Immature natural killer cell (primary cell): Measurements from ENCODE around the gene UGT1A8. TPM values are rescaled to one million over a fixed set of nuclear protein-coding genes. Genes with fewer than 3 reads are reported as not detected.

ENCODE experiments used
- DNase-seq, 3 donors: peaks; one replicate each; pipeline ENCODE4 v3.0.0; 2022; ENCODE audit warnings: mixed read lengths in 1 of 3
- H3K27ac Mint-ChIP-seq, 6 donors: one replicate each; pipeline ENCODE4 v1.8.0; 2020; ENCODE audit warnings: mixed read lengths in 6 of 6, mild to moderate bottlenecking in 5 of 6, inconsistent platforms in 4 of 6, moderate library complexity in 3 of 6
- H3K27me3 Mint-ChIP-seq, 3 donors: one replicate each; pipeline ENCODE4 v1.8.0; 2020 to 2021; ENCODE audit warnings: low read depth in 3 of 3, mild to moderate bottlenecking in 3 of 3, mixed read lengths in 3 of 3, moderate library complexity in 3 of 3, inconsistent platforms in 1 of 3
- H3K36me3 Mint-ChIP-seq, 3 donors: one replicate each; pipeline ENCODE4 v1.8.0; 2020; ENCODE audit warnings: mixed read lengths in 3 of 3, inconsistent platforms in 2 of 3, mild to moderate bottlenecking in 2 of 3
- H3K4me1 Mint-ChIP-seq, 2 donors: one replicate each; pipeline ENCODE4 v1.8.0; 2020; ENCODE audit warnings: inconsistent platforms in 2 of 2, mild to moderate bottlenecking in 2 of 2, mixed read lengths in 2 of 2, moderate library complexity in 1 of 2
- H3K4me3 Mint-ChIP-seq, 5 donors: one replicate each; pipeline ENCODE4 v1.8.0; 2020; ENCODE audit warnings: mild to moderate bottlenecking in 5 of 5, mixed read lengths in 5 of 5, inconsistent platforms in 3 of 5, moderate library complexity in 3 of 5
- H3K9me3 Mint-ChIP-seq, 6 donors: one replicate each; pipeline ENCODE4 v1.8.0; 2020; ENCODE audit warnings: mild to moderate bottlenecking in 6 of 6, mixed read lengths in 6 of 6, inconsistent platforms in 4 of 6, moderate library complexity in 3 of 6
- polyA plus RNA-seq, 3 donors: library from polyadenylated mRNA; unstranded; fragments of 300-500 nt; fragmentation: Illumina TruSeq; gene quantifications; one replicate each; pipeline ENCODE4 v1.2.3, GENCODE V29; 2021

UGT1A8 gene
- polyA plus RNA-seq, 3 donors from 2014 or later = not detected

DNA sequence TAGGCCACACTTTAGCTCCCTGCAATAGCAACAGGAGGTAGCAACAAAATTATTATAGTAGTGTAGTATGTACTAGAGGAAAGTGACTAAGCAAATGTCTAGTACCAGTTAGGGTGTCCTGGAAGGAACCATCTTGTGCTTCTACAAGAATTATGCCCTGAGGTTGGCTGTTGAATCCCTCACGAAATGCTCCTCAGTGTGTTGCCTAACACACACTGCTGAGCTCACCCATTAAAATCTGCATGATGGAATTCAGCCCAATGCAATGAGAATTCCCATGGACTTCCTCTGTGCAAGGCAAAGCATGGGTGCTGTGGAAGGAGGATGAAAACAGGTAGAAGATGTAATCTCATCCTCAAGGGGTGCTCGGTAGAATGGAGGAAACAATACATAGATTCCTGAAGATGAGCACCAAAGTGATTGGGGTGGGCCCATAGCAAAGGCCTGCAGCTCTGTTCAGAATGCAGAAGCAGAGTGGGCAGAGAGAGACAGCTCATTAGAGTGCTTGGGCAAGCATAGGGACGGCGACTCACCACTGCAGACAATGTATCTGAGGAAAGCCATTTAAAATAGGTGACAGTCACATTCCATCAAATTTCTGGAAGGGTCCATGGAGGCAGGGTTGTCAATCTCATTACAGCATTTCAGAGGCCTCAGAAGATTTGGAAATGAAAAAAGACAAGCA is 63.1 kb downstream of the UGT1A8 start:
- H3K27ac Mint-ChIP-seq = no peak overlapping the region
- DNase-seq = no peak
- peaks cover 0 to 9% (median 7%) of the 10 kb centered on the region in 3 donors for H3K27me3 Mint-ChIP-seq
- no peaks in the 10 kb centered on the region for H3K9me3 Mint-ChIP-seq
- no peak overlapping the region for H3K4me3 Mint-ChIP-seq
- no peaks in the 10 kb centered on the region for H3K36me3 Mint-ChIP-seq
- H3K4me1 Mint-ChIP-seq = peaks cover 4 to 9% of the 10 kb centered on the region in 2 donors

DNA sequence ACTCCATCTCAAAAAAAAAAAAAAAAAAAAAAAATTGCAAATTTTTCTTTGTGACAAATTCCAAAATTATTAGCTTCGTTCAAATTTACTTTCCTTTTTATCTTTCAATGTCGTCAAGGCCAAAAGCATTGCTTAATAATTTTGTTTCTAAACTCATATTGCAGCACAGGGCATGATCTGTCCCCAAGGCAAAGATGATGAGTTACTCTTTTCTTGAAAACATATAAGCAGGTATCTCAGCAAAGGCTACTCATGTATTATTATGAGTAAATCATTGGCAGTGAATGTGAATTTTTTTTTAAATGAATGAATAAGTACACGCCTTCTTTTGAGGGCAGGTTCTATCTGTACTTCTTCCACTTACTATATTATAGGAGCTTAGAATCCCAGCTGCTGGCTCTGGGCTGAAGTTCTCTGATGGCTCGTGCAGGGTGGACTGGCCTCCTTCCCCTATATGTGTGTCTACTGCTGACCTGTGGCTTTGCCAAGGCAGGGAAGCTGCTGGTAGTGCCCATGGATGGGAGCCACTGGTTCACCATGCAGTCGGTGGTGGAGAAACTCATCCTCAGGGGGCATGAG is 64.2 kb downstream of the UGT1A8 start, which contains the start of gene UGT1A7:
Gene UGT1A7 (plus strand): TSS at position 381 of the 579 bp plus-strand sequence. CDS start 37 bp downstream, at position 418.
- Mint-ChIP-seq H3K9me3 (no peaks in the 10 kb centered on the region), H3K4me1 (peaks cover 4 to 11% of the 10 kb centered on the region in 2 donors), H3K36me3 (peaks cover 0 to 2% (median 0%) of the 10 kb centered on the region in 3 donors), H3K27me3 (peaks cover 0 to 12% (median 7%) of the 10 kb centered on the region in 3 donors), H3K4me3 (no peak within 1 kb of the TSS), H3K27ac (no peak within 1 kb of the TSS)
- DNase-seq = no peak

DNA sequence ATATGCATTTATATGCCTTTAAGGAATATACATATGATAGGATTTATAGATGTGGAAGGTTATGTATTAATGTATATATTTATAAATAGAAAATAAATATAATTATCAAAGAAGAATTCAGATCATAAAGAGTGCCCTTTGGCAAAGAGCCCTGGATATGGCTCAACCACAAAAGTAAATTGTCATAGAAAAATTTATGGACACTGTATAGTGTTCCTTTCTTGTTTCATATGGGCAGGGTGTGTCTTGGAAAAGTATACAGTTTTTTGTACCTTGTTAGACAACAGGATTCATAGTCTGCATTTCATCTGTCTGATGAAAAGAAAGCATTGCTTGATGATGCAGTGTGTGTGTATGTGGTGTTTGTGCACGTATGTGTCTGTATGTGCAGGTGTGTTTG is 67.2 kb downstream of the UGT1A8 start:
- peaks cover 4 to 11% of the 10 kb centered on the region in 2 donors for H3K4me1 Mint-ChIP-seq
- H3K27ac Mint-ChIP-seq = no peak overlapping the region
- no peak overlapping the region for H3K4me3 Mint-ChIP-seq
- peaks cover 0 to 5% (median 0%) of the 10 kb centered on the region in 3 donors for H3K36me3 Mint-ChIP-seq
- no peaks in the 10 kb centered on the region for H3K9me3 Mint-ChIP-seq
- no peak for DNase-seq
- peaks cover 0 to 9% (median 6%) of the 10 kb centered on the region in 3 donors for H3K27me3 Mint-ChIP-seq

DNA sequence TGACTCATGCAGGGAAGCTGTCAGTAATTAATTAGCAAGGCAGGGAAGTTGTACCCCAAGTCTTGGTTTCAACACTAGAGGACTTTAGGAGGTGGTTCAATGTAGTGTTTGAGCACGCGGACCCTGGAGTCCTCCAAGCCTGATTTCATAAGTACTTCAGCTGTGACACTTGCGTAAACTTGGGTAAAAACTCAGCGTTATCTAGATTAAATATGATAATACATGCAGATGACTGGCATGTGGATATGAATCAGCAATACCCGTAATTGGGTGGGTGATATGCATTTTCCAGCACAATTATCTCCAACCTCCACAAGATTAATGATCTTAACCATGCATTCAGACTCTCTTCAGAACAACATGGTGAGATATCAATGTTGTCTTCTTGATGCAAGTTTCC is 69.5 kb downstream of the UGT1A8 start:
- no peak overlapping the region for H3K4me3 Mint-ChIP-seq
- no peak overlapping the region for H3K27ac Mint-ChIP-seq
- no peaks in the 10 kb centered on the region for H3K9me3 Mint-ChIP-seq
- peaks cover 0 to 5% (median 0%) of the 10 kb centered on the region in 3 donors for H3K36me3 Mint-ChIP-seq
- H3K4me1 Mint-ChIP-seq = peaks cover 4 to 11% of the 10 kb centered on the region in 2 donors
- DNase-seq = no peak
- peaks cover 0 to 9% (median 2%) of the 10 kb centered on the region in 3 donors for H3K27me3 Mint-ChIP-seq

DNA sequence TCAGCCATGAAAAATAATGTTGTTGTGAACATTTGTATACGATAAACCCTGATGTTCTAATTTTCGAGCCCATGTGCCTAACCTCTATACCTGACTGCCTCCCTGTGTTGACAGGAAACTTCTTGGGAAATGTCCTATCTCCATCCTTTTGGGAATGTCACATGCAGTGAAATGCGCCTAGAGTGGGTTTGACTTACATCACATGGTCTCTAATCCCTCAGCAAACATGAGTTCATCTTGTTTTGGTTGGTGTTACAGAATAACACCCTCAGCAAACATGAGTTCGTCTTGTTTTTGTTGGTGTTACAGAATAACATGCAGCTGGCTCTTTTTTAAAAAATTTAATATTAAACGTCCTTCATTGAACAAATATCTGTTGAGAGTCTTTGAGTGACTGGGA is 70.9 kb downstream of the UGT1A8 start:
- Mint-ChIP-seq H3K27me3 (peaks cover 0 to 15% (median 0%) of the 10 kb centered on the region in 3 donors), H3K9me3 (no peaks in the 10 kb centered on the region), H3K4me1 (peaks cover 4 to 11% of the 10 kb centered on the region in 2 donors), H3K4me3 (no peak overlapping the region), H3K27ac (no peak overlapping the region), H3K36me3 (peaks cover 0 to 5% (median 0%) of the 10 kb centered on the region in 3 donors)
- DNase-seq = no peak

DNA sequence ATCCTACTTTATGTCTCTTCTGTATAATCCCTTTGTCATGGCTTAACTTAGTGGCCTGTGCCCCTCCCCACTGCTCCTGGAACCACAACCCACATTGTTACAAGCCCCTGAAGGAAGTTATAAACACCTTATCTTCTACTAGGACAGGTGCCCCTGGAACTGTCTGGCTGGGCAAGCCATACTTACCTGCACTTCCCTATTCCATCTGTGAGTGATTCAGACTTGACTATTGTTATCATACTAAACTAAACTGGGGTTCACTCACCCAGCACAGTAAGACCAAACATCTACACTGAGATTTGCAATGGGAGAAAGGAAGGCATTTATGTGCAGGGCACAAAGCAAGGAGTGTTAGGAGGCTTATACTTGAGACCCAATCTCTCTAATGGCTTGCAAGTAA is 71.6 kb downstream of the UGT1A8 start:
- Mint-ChIP-seq H3K36me3 (peaks cover 0 to 5% (median 0%) of the 10 kb centered on the region in 3 donors), H3K4me1 (peaks cover 4 to 11% of the 10 kb centered on the region in 2 donors), H3K9me3 (no peaks in the 10 kb centered on the region), H3K4me3 (no peak overlapping the region), H3K27ac (no peak overlapping the region), H3K27me3 (peaks cover 0 to 15% (median 0%) of the 10 kb centered on the region in 3 donors)
- no peak for DNase-seq

DNA sequence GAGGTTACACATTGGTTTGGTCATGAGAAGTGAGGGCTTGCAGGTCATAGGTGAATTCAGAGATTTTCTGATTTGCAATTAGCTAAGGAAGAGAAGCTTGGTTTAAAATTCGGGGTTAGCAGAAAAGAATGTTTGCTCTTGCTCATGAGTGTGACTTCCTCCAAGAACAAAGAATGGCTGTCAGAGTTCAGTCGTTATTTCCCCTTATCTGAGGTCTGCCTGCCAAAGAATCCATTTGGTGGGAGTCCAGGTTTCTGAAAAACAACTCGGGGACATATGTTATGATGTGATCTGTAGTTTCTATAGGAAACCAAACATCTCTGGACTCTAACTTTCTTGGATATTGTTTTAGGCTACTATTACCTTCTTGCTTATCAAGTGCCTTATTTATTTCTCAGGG is 72.1 kb downstream of the UGT1A8 start:
- DNase-seq = no peak
- no peak overlapping the region for H3K27ac Mint-ChIP-seq
- no peak overlapping the region for H3K4me3 Mint-ChIP-seq
- peaks cover 0 to 15% (median 0%) of the 10 kb centered on the region in 3 donors for H3K27me3 Mint-ChIP-seq
- peaks cover 4 to 11% of the 10 kb centered on the region in 2 donors for H3K4me1 Mint-ChIP-seq
- no peaks in the 10 kb centered on the region for H3K9me3 Mint-ChIP-seq
- H3K36me3 Mint-ChIP-seq = peaks cover 0 to 5% (median 0%) of the 10 kb centered on the region in 3 donors

DNA sequence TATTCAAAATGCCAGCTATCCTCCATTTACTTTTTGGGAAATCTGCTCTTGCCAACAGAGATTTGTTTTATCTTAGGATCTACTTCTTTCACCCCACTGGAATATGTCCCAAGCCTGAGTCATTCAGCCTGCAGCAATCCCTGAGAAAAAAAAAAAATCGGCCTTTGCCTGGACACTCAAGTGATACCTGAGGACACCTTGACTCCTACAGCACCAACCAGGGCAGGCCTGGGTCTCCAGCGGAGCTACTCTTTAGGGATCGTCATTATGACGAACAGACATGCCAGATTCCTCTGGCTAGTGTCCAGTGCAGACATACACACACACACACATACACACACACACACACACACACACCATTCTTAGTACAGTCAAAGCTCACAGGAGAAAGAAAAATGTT is 73.0 kb downstream of the UGT1A8 start:
- Mint-ChIP-seq H3K27me3 (peaks cover 0 to 12% (median 1%) of the 10 kb centered on the region in 3 donors), H3K4me3 (no peak overlapping the region), H3K9me3 (no peaks in the 10 kb centered on the region), H3K36me3 (peaks cover 0 to 5% (median 0%) of the 10 kb centered on the region in 3 donors), H3K27ac (no peak overlapping the region), H3K4me1 (peaks cover 0 to 2% of the 10 kb centered on the region in 2 donors)
- DNase-seq = no peak

DNA sequence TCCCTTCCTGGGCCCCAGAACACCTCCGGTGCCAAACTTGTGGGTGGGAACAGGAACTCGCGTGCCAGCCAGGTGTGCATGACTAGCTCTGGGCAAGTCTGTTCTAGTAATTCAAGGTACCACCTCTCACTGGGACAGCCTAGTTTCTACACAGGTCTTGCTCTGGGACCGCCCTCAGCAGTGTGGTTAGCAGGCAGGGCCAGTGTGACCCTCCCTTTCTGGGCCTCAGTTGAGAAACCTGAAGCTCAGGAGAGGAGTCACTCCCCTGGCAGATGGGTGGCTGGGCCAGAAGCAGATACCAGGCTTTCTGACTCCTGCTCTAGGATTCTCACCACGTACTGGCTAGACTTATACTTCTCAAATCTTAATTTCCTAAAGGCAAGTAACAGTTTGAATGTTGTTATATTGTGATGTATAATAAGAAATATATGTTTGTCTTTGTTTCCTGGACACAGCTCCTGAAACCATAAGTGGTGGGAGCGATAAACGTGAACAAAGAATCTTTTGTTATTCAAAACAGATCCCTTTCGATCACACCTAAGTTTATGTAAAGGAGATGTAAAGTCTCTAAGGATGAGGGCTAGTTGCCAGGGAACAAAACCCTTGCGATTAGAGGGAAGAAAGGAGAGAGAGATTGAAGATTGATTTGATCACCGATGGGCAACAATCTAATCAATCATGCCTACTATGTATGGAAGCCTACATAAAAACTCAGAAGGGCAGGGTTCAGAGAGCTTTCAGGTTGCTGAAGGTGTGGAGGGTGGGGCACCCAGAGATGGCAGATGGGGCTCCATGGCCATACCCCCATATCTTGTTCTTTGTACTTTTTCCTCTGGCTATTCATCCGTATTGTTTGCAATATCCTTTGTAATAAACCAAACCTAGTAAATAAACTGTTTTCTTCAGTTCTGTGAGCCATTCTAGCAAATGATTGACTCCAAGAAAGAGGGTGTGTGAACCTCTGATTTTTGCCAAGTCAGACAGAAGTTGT is 74.3 kb downstream of the UGT1A8 start:
- Mint-ChIP-seq H3K27me3 (peaks cover 1 to 12% (median 1%) of the 10 kb centered on the region in 3 donors), H3K36me3 (peaks cover 0 to 1% (median 0%) of the 10 kb centered on the region in 3 donors), H3K4me1 (no peaks in the 10 kb centered on the region), H3K27ac (no peak overlapping the region), H3K4me3 (no peak overlapping the region), H3K9me3 (no peaks in the 10 kb centered on the region)
- no peak for DNase-seq

DNA sequence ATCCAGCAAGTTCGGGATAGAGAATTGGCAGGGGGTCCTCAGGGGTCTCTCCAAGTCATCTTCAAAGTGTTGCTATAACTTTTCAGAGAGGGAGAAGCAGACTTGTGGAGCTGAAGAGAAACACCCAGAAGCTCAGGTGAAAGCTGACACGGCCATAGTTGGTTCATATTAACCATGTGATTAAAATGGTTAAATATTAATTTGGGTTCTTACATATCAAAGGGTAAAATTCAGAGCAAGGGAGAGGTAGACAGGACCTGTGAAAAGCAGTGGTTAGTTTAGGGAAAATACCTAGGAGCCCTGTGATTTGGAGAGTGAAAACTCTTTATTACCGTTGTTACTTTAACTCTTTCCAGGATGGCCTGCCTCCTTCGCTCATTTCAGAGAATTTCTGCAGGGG is 75.2 kb downstream of the UGT1A8 start, which contains the start of gene UGT1A6:
Gene UGT1A6 (plus strand): TSS at position 243 of the 400 bp plus-strand sequence. CDS start 115 bp downstream, at position 358.
- H3K9me3 Mint-ChIP-seq = no peaks in the 10 kb centered on the region
- no peak within 1 kb of the TSS for H3K4me3 Mint-ChIP-seq
- H3K27ac Mint-ChIP-seq = no peak within 1 kb of the TSS
- H3K27me3 Mint-ChIP-seq = peaks cover 1 to 14% (median 1%) of the 10 kb centered on the region in 3 donors
- no peaks in the 10 kb centered on the region for H3K4me1 Mint-ChIP-seq
- no peaks in the 10 kb centered on the region for H3K36me3 Mint-ChIP-seq
- no peak for DNase-seq

DNA sequence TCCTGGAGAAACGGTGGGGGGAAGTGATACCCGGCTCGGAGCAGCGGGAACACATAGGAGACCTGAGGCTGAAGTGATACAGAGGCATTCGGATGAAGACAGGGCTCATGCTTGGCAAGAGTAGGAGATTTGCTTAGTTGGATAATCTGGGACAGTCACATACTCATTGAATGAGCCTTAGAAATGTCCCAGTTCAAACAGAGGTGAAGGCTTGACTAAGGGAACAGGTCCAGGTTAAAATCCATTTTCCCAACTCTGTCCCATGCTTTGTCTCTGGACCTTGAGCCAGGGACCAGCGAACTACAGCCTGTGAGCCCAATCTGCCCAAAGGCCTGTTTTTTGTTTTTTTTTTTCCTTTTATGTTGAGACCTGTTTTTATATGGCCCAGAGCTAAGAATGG is 76.5 kb downstream of the UGT1A8 start:
- Mint-ChIP-seq H3K27ac (no peak overlapping the region), H3K27me3 (peaks cover 1 to 14% (median 1%) of the 10 kb centered on the region in 3 donors), H3K4me3 (no peak overlapping the region), H3K36me3 (no peaks in the 10 kb centered on the region), H3K9me3 (no peaks in the 10 kb centered on the region), H3K4me1 (no peaks in the 10 kb centered on the region)
- DNase-seq = no peak

DNA sequence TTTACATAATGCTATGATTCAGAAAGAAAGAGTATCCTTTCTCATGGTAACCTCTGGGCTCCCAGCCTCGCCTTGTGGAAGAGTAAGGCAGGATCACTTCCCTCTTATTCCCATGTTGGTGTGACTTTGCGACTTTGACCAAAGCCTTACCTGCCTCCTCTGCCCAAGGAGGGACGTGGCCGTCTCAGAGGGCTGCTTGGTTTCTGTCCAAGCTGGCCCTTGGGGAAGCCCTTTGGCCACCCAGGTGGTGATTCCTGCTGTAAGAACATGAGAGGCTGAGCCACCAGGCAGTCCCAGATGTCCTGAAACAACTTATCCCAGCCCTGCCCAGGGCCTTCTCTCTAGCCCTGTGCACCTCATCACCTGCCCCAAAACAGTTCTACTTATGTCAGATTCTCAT is 81.3 kb downstream of the UGT1A8 start:
- DNase-seq = no peak
- Mint-ChIP-seq H3K27me3 (peaks cover 1 to 10% (median 5%) of the 10 kb centered on the region in 3 donors), H3K4me3 (no peak overlapping the region), H3K27ac (no peak overlapping the region), H3K9me3 (no peaks in the 10 kb centered on the region), H3K36me3 (no peaks in the 10 kb centered on the region), H3K4me1 (no peaks in the 10 kb centered on the region)

DNA sequence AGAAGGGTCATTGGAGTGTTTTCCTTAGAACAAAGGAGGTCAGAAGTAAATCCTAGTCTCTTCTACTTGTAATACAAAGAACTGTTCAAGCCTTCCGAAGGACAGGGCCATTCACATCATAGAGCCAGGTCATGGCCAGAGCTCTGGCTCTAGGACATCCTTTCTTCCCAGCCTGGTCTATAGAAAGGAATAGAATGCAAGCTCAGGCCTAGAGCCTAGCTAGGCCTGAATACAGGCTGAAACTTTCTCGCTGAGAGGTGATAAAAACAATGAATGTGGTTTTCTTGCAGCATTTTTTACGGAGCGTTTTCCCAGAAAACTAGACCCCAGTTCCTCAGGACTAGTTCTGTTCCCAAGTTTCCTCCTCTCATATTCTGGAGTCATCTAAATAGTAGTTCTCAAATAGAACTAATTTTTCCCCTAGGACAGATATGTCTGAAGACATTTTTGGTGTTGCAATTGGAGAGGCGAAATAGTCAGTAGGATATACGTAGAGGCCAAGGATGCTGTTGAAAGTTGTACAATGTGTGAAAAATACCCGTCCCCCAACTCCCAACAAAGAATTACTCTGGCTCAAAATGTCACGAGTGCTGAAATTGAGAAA is 82.1 kb downstream of the UGT1A8 start:
- DNase-seq = no peak
- Mint-ChIP-seq H3K27ac (no peak overlapping the region), H3K9me3 (peaks cover 0 to 6% (median 2%) of the 10 kb centered on the region in 6 donors), H3K4me3 (no peak overlapping the region), H3K27me3 (peaks cover 1 to 12% (median 5%) of the 10 kb centered on the region in 3 donors), H3K36me3 (peaks cover 0 to 3% (median 0%) of the 10 kb centered on the region in 3 donors), H3K4me1 (no peaks in the 10 kb centered on the region)
